NCI-H2107 (cell line): ENCODE data around the gene MTR.

Experiments used
- DNase-seq: peaks from one replicate; lab custom pipeline; 2025; lab: John Stamatoyannopoulos, UW

Gene MTR

GRCh38 chr1:236864211-236864610 is 69.1 kb downstream of the MTR start:
- no peak for DNase-seq

- DNase-seq: no peak
Measured at GRCh38 chr1:236864996-236865817, 70.1 kb downstream of the MTR start.

- no peak for DNase-seq
Measured at GRCh38 chr1:236865818-236866155, 70.7 kb downstream of the MTR start.

- no peak for DNase-seq
Measured at GRCh38 chr1:236868625-236869467, 73.8 kb downstream of the MTR start.

- DNase-seq: no peak
Measured at GRCh38 chr1:236869911-236870310, 74.8 kb downstream of the MTR start.

GRCh38 chr1:236870721-236871120 is 75.6 kb downstream of the MTR start:
- DNase-seq: no peak

- DNase-seq: no peak
Measured at GRCh38 chr1:236872075-236872666, 77.1 kb downstream of the MTR start.

GRCh38 chr1:236875975-236876374 is 80.9 kb downstream of the MTR start:
- DNase-seq: no peak

- no peak for DNase-seq
Measured at GRCh38 chr1:236877661-236878060, 82.6 kb downstream of the MTR start.

- no peak for DNase-seq
Measured at GRCh38 chr1:236880209-236880608, 85.1 kb downstream of the MTR start.

- no peak for DNase-seq
Measured at GRCh38 chr1:236882678-236883077, 87.6 kb downstream of the MTR start.

GRCh38 chr1:236886199-236886598 is 91.1 kb downstream of the MTR start:
- DNase-seq: no peak

- no peak for DNase-seq
Measured at GRCh38 chr1:236887081-236887480, 92.0 kb downstream of the MTR start.

GRCh38 chr1:236888126-236888525 is 93.0 kb downstream of the MTR start:
- no peak for DNase-seq

- no peak for DNase-seq
Measured at GRCh38 chr1:236888903-236889302, 93.8 kb downstream of the MTR start.

- DNase-seq: no peak
Measured at GRCh38 chr1:236890152-236891056, 95.3 kb downstream of the MTR start.

GRCh38 chr1:236893626-236894545 is 98.8 kb downstream of the MTR start:
- DNase-seq: no peak

- DNase-seq: no peak
Measured at GRCh38 chr1:236895665-236896387, 100.7 kb downstream of the MTR start.

GRCh38 chr1:236896716-236897115 is 101.6 kb downstream of the MTR start:
- no peak for DNase-seq
